HL-60 (cell line): ENCODE data around the gene NOS3.

Experiments
- CTCF ChIP-seq: IDR thresholded peaks from one replicate; pipeline ENCODE4 v1.5.1; 2011; ENCODE audit warnings: low read length, control low read depth, inconsistent platforms; ENCODE audit not compliant: insufficient read depth
- GABPA ChIP-seq: IDR thresholded peaks from 2 replicates; pipeline ENCODE4 v1.6.1; 2012; ENCODE audit warnings: low read depth
- POLR2AphosphoS5 ChIP-seq: IDR thresholded peaks from 2 replicates; pipeline ENCODE4 v1.6.1; 2012; ENCODE audit warnings: low read depth
- REST ChIP-seq: IDR thresholded peaks from 2 replicates; pipeline ENCODE4 v1.6.1; 2012; ENCODE audit warnings: low read depth; ENCODE audit not compliant: insufficient replicate concordance
- SPI1 ChIP-seq: IDR thresholded peaks from 2 replicates; pipeline ENCODE4 v1.6.1; 2012; ENCODE audit warnings: low read depth, mild to moderate bottlenecking, borderline replicate concordance

- TF ChIP-seq CTCF (no peak), POLR2AphosphoS5 (no peak), REST (no peak), GABPA (no peak), SPI1 (no peak)
These were observed 56.1 kb downstream of the NOS3 start for GRCh38 chr7:151046603-151047573.
